Globus pallidus (tissue), 1 donor: Measurements from ENCODE around the gene MUC4.

Source experiments
- DNase-seq: peaks from one replicate; pipeline ENCODE4 v3.0.0-alpha.2; 2015; ENCODE audit warnings: low spot score

MUC4 gene

GRCh38 chr3:195811756-195812155 is at the start of gene MUC4:
TSS of gene MUC4 (minus strand) at chr3:195811929. CDS start at chr3:195811817, 112 bp downstream.
- no peak for DNase-seq

- DNase-seq, result no peak
These were observed 48.7 kb upstream of the MUC4 start for GRCh38 chr3:195860456-195860855.

- no peak for DNase-seq
These were observed 48.2 kb upstream of the MUC4 start for GRCh38 chr3:195859846-195860411.

GRCh38 chr3:195859061-195859845 is 47.5 kb upstream of the MUC4 start:
- DNase-seq, result peak; percentile 68

GRCh38 chr3:195856410-195857084 is 44.8 kb upstream of the MUC4 start:
- DNase-seq, result no peak

GRCh38 chr3:195855471-195856409 is 44.0 kb upstream of the MUC4 start:
- no peak for DNase-seq

- no peak for DNase-seq
These were observed 43.0 kb upstream of the MUC4 start for GRCh38 chr3:195854628-195855294.

- no peak for DNase-seq
These were observed 42.3 kb upstream of the MUC4 start for GRCh38 chr3:195853996-195854395.

- DNase-seq, result no peak
These were observed 41.3 kb upstream of the MUC4 start for GRCh38 chr3:195853036-195853435.

- peak; percentile 83 for DNase-seq
These were observed 39.3 kb upstream of the MUC4 start for GRCh38 chr3:195850857-195851543.

- no peak for DNase-seq
These were observed 37.8 kb upstream of the MUC4 start for GRCh38 chr3:195849322-195850074.

- DNase-seq, result no peak
These were observed 35.6 kb upstream of the MUC4 start for GRCh38 chr3:195847055-195847950.

- no peak for DNase-seq
These were observed 33.8 kb upstream of the MUC4 start for GRCh38 chr3:195845483-195845882.

- DNase-seq, result no peak
These were observed 33.0 kb upstream of the MUC4 start for GRCh38 chr3:195844671-195845218.

- no peak for DNase-seq
These were observed 27.7 kb upstream of the MUC4 start for GRCh38 chr3:195839260-195840010.

GRCh38 chr3:195838714-195839113 is 27.0 kb upstream of the MUC4 start:
- no peak for DNase-seq

GRCh38 chr3:195836476-195837135 is 24.9 kb upstream of the MUC4 start:
- DNase-seq, result no peak
